Neural cell (in vitro differentiated cells): Measurements from ENCODE around the gene SLC23A1. TPM values are rescaled to one million over a fixed set of nuclear protein-coding genes. Genes with fewer than 3 reads are reported as not detected.

Experiments used
- H2AFZ ChIP-seq: fragments of 200-600, 300-800 bp; sonication (generic), shearing (Covaris generic); 2 replicates; pipeline ENCODE4 v1.6.0; 2014; ENCODE audit warnings: low read depth, mild to moderate bottlenecking, antibody characterized with exemption, low read length, moderate library complexity
- H3F3A ChIP-seq: fragments of 200-600 bp; shearing (Covaris generic); 2 replicates; pipeline ENCODE4 v1.6.1; 2016; ENCODE audit warnings: mild to moderate bottlenecking, moderate library complexity, mixed read lengths, antibody characterized with exemption, low read length; ENCODE audit not compliant: insufficient read depth, poor library complexity, severe bottlenecking
- H3K27ac ChIP-seq: fragments of 200-600, 300-800 bp; sonication (generic), shearing (Covaris generic); 2 replicates; pipeline ENCODE4 v1.5.1; 2014; ENCODE audit warnings: mild to moderate bottlenecking, low read length, moderate library complexity
- H3K27me3 ChIP-seq: fragments of 300-800, 200-600 bp; sonication (generic), shearing (Covaris generic); 2 replicates; pipeline ENCODE4 v1.6.0; 2014; ENCODE audit warnings: mild to moderate bottlenecking, low read depth, low read length, moderate library complexity; ENCODE audit not compliant: insufficient read depth
- H3K36me3 ChIP-seq: fragments of 300-800, 200-600 bp; sonication (generic), shearing (Covaris generic); 2 replicates; pipeline ENCODE4 v1.5.1; 2014; ENCODE audit warnings: mild to moderate bottlenecking, antibody characterized with exemption, low read length, moderate library complexity; ENCODE audit not compliant: insufficient read depth
- H3K4me2 ChIP-seq: fragments of 300-800, 200-600 bp; sonication (generic), shearing (Covaris generic); 2 replicates; pipeline ENCODE4 v1.6.0; 2014; ENCODE audit warnings: mild to moderate bottlenecking, low read length
- H3K4me3 ChIP-seq: fragments of 300-800, 200-600 bp; sonication (generic), shearing (Covaris generic); 2 replicates; pipeline ENCODE4 v1.5.1; 2014; ENCODE audit warnings: mild to moderate bottlenecking, low read length, moderate library complexity
- H3K79me2 ChIP-seq: fragments of 200-600 bp; shearing (Covaris generic); replicated peaks from 2 replicates; pipeline ENCODE4 v1.6.0; 2014; ENCODE audit warnings: mild to moderate bottlenecking, low read length, moderate library complexity; ENCODE audit not compliant: insufficient read depth
- H3K9ac ChIP-seq: fragments of 300-800, 200-600 bp; sonication (generic), shearing (Covaris generic); 2 replicates; pipeline ENCODE4 v1.6.1; 2016; ENCODE audit warnings: mild to moderate bottlenecking, low read length, mixed read lengths
- H3K9me2 ChIP-seq: fragments of 200-600 bp; shearing (Covaris generic); 2 replicates; pipeline ENCODE4 v1.6.1; 2016; ENCODE audit warnings: mild to moderate bottlenecking, low read length, mixed read lengths; ENCODE audit not compliant: insufficient read depth
- H3K9me3 ChIP-seq: fragments of 200-600, 300-800 bp; sonication (generic), shearing (Covaris generic); 2 replicates; pipeline ENCODE4 v1.6.1; 2016; ENCODE audit warnings: mild to moderate bottlenecking, mixed run types, low read length, moderate library complexity, mixed read lengths
- H4K20me1 ChIP-seq: fragments of 200-600 bp; shearing (Covaris generic); 2 replicates; pipeline ENCODE4 v1.6.1; 2016; ENCODE audit warnings: mild to moderate bottlenecking, mixed run types; ENCODE audit not compliant: insufficient read depth
- CTCF ChIP-seq: fragments of 450-650 bp; IDR thresholded peaks from 2 replicates; pipeline ENCODE4 v1.5.1; 2014; ENCODE audit warnings: antibody characterized with exemption, mild to moderate bottlenecking, moderate library complexity; ENCODE audit not compliant: poor library complexity, severe bottlenecking
- EP300 ChIP-seq: fragments of 450-650 bp; conservative IDR thresholded peaks from 2 replicates; pipeline ENCODE4 v1.6.1; 2014; ENCODE audit warnings: antibody characterized with exemption, mild to moderate bottlenecking, moderate library complexity; ENCODE audit not compliant: poor library complexity, severe bottlenecking
- EZH2 ChIP-seq: fragments of 200-600, 300-800 bp; shearing (Covaris generic), sonication (generic); IDR thresholded peaks from 2 replicates; pipeline ENCODE4 v1.6.1; 2014; ENCODE audit warnings: antibody characterized with exemption, low read length, borderline replicate concordance, mild to moderate bottlenecking; ENCODE audit not compliant: insufficient read depth, poor library complexity, severe bottlenecking
- MXI1 ChIP-seq: fragments of 450-650 bp; conservative IDR thresholded peaks from 2 replicates; pipeline ENCODE4 v1.6.1; 2014; ENCODE audit warnings: antibody characterized with exemption, mild to moderate bottlenecking; ENCODE audit not compliant: poor library complexity, severe bottlenecking
- POLR2AphosphoS5 ChIP-seq: IDR thresholded peaks from 2 replicates; pipeline ENCODE4 v1.6.1; 2012
- RAD21 ChIP-seq: fragments of 450-650 bp; conservative IDR thresholded peaks from 2 replicates; pipeline ENCODE4 v1.6.1; 2014; ENCODE audit warnings: antibody characterized with exemption, mild to moderate bottlenecking, moderate library complexity
- REST ChIP-seq: IDR thresholded peaks from 2 replicates; pipeline ENCODE4 v1.6.1; 2012; ENCODE audit warnings: borderline replicate concordance
- SMC3 ChIP-seq: fragments of 450-650 bp; conservative IDR thresholded peaks from 2 replicates; pipeline ENCODE4 v1.6.1; 2014; ENCODE audit warnings: antibody characterized with exemption, mild to moderate bottlenecking, moderate library complexity; ENCODE audit not compliant: poor library complexity
- TAF1 ChIP-seq: IDR thresholded peaks from 2 replicates; pipeline ENCODE4 v1.6.1; 2012; ENCODE audit warnings: low read depth
- polyA plus RNA-seq: library from polyadenylated mRNA; depleted of rRNA; stranded (reverse); fragments of >200 nt; gene quantifications from 2 replicates; pipeline ENCODE4 v1.2.3, GENCODE V29; 2014

SLC23A1 gene
- polyA plus RNA-seq, 1 donor from 2014 or later: not detected

- no peak overlapping the region for H3K4me2 ChIP-seq
- H3K9ac ChIP-seq: no peak overlapping the region
- H3K36me3 ChIP-seq: no peaks in the 10 kb centered on the region
- H3F3A ChIP-seq: no peaks in the 10 kb centered on the region
- no peak overlapping the region for H3K27ac ChIP-seq
- H3K4me3 ChIP-seq: no peak overlapping the region
- H3K9me3 ChIP-seq: no peaks in the 10 kb centered on the region
- H3K9me2 ChIP-seq: no peaks in the 10 kb centered on the region
- no peak for TF ChIP-seq POLR2AphosphoS5
- TF ChIP-seq EP300: no peak
- no peak for TF ChIP-seq CTCF
- no peak for TF ChIP-seq TAF1
- no peak for TF ChIP-seq MXI1
- TF ChIP-seq EZH2: no peak
- TF ChIP-seq REST: no peak
- TF ChIP-seq SMC3: no peak
- TF ChIP-seq RAD21: no peak
- H2AFZ ChIP-seq: no peak overlapping the region
- H3K79me2 ChIP-seq: no peaks in the 10 kb centered on the region
- H3K27me3 ChIP-seq: no peaks in the 10 kb centered on the region
- H4K20me1 ChIP-seq: no peaks in the 10 kb centered on the region
Observed at GRCh38 chr5:139385061-139386049, 2.3 kb upstream of the SLC23A1 start.

GRCh38 chr5:139384591-139385051 is 1.5 kb upstream of the SLC23A1 start:
- no peaks in the 10 kb centered on the region for H3K27me3 ChIP-seq
- H2AFZ ChIP-seq: no peak overlapping the region
- H3K36me3 ChIP-seq: no peaks in the 10 kb centered on the region
- H3K9me3 ChIP-seq: no peaks in the 10 kb centered on the region
- H4K20me1 ChIP-seq: no peaks in the 10 kb centered on the region
- no peaks in the 10 kb centered on the region for H3K79me2 ChIP-seq
- no peak overlapping the region for H3K4me3 ChIP-seq
- H3K9me2 ChIP-seq: no peaks in the 10 kb centered on the region
- H3K9ac ChIP-seq: no peak overlapping the region
- H3K4me2 ChIP-seq: no peak overlapping the region
- H3F3A ChIP-seq: no peaks in the 10 kb centered on the region
- H3K27ac ChIP-seq: no peak overlapping the region
- no peak for TF ChIP-seq TAF1
- TF ChIP-seq SMC3: no peak
- TF ChIP-seq CTCF: no peak
- TF ChIP-seq RAD21: no peak
- no peak for TF ChIP-seq MXI1
- TF ChIP-seq POLR2AphosphoS5: no peak
- no peak for TF ChIP-seq EZH2
- no peak for TF ChIP-seq REST
